Measurements from ENCODE around the gene ERMARD.

ERMARD gene

DNA sequence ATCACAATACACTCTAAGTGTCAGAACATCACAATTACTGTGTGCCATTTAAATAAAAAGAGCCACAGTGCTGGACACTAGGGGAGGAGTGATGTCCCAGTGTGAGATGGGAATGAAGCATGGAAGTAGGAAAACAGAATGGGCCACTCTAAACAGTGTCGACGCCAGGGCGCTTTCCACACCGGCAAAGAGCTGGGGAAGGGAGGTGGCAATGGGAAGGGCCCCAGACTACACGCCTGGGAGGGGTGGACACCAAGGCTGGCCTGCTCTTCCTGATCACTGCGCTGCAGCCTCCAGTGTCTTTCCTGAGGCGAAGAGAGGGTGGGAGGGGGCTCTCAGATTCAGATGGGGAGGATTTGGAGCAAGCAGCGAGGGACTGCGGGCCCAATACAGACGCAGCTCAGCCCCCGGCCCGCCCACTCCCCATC, 75.9 kb downstream of the ERMARD start:
- no peak for DNase-seq

DNA sequence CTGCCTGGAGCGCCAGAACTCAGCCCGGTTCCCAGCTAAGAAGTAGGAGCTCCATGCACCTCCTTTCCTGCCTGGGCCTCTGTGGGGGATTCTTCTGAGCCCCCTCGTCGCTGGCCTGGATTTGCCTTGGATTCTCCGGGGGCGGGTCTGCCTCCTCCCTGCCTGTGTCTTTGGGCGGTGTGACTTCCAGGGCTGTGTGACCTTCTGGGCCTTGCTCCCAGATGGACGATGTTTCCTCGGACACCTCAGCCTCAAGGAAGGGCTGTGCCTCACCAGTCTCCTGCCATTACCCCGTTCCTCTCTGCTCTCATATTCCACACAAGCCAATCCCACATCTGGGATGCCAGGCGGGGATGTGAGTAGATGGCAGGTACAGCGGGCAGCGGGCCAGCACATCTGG, 76.8 kb downstream of the ERMARD start:
- no peak for DNase-seq

GRCh38 chr6:169829786-169830185, 78.4 kb downstream of the ERMARD start:
- no peak for DNase-seq

GRCh38 chr6:169830876-169831275, 79.5 kb downstream of the ERMARD start:
- no peak for DNase-seq

Measured in CD4-positive, alpha-beta T cell treated with Interleukin-17A for 4 hours (primary cell).